Measurements from ENCODE around the gene GNAT1.
A peak's percentile ranks its signal among the peaks of the same experiment; 100 is the strongest.

The GNAT1 gene

GRCh38 chr3:50155491-50155878 lies 35.9 kb upstream of the GNAT1 start:
- H3K36me3 Mint-ChIP-seq (ENCODE audit: low read depth): no peaks in the 10 kb centered on the region
- peak overlapping the region; percentile 93 to 99 (median 96) for H3K4me3 Mint-ChIP-seq
- H3K9me3 Mint-ChIP-seq: no peaks in the 10 kb centered on the region
- H3K4me1 Mint-ChIP-seq: peaks cover 66% of the 10 kb centered on the region
- no peak for TF ChIP-seq CTCF (IDR thresholded peaks at IDR 0.05; ENCODE audit: unreplicated experiment in 3 of 3)
- H3K27ac Mint-ChIP-seq: peak overlapping the region; percentile 84 to 97 (median 90)
- peaks cover 15% of the 10 kb centered on the region for H3K27me3 Mint-ChIP-seq (ENCODE audit: low read depth)

GRCh38 chr3:50155891-50156290 lies 35.5 kb upstream of the GNAT1 start:
- H3K9me3 Mint-ChIP-seq: no peaks in the 10 kb centered on the region
- H3K36me3 Mint-ChIP-seq (ENCODE audit: low read depth): no peaks in the 10 kb centered on the region
- TF ChIP-seq CTCF (IDR thresholded peaks at IDR 0.05; ENCODE audit: unreplicated experiment in 3 of 3): no peak
- H3K27ac Mint-ChIP-seq: peak overlapping the region; percentile 84 to 97 (median 90)
- H3K27me3 Mint-ChIP-seq (ENCODE audit: low read depth): peaks cover 15% of the 10 kb centered on the region
- peaks cover 62% of the 10 kb centered on the region for H3K4me1 Mint-ChIP-seq
- peak overlapping the region; percentile 93 to 99 (median 96) for H3K4me3 Mint-ChIP-seq

- peaks cover 62% of the 10 kb centered on the region for H3K4me1 Mint-ChIP-seq
- H3K9me3 Mint-ChIP-seq: no peaks in the 10 kb centered on the region
- peak overlapping the region; percentile 84 to 97 (median 90) for H3K27ac Mint-ChIP-seq
- H3K36me3 Mint-ChIP-seq (ENCODE audit: low read depth): peaks cover 4% of the 10 kb centered on the region
- no peak for TF ChIP-seq CTCF (IDR thresholded peaks at IDR 0.05; ENCODE audit: unreplicated experiment in 3 of 3)
- peak overlapping the region; percentile 93 to 99 (median 96) for H3K4me3 Mint-ChIP-seq
- H3K27me3 Mint-ChIP-seq (ENCODE audit: low read depth): peaks cover 15% of the 10 kb centered on the region
Measured at GRCh38 chr3:50156549-50157493, 34.6 kb upstream of the GNAT1 start.

GRCh38 chr3:50157827-50158529 lies 33.4 kb upstream of the GNAT1 start:
- Mint-ChIP-seq H3K4me3 (peak overlapping the region; percentile 93 to 99 (median 96)), H3K4me1 (peaks cover 60% of the 10 kb centered on the region), H3K27ac (peak overlapping the region; percentile 77 to 97 (median 84)), H3K9me3 (no peaks in the 10 kb centered on the region), H3K36me3 (ENCODE audit: low read depth) (peaks cover 12% of the 10 kb centered on the region), H3K27me3 (ENCODE audit: low read depth) (peaks cover 15% of the 10 kb centered on the region)
- TF ChIP-seq CTCF (IDR thresholded peaks at IDR 0.05; ENCODE audit: unreplicated experiment in 3 of 3): no peak

GRCh38 chr3:50158530-50159146 lies 32.8 kb upstream of the GNAT1 start:
- H3K27ac Mint-ChIP-seq: peak overlapping the region; percentile 78 to 97 (median 84)
- peaks cover 12% of the 10 kb centered on the region for H3K36me3 Mint-ChIP-seq (ENCODE audit: low read depth)
- H3K9me3 Mint-ChIP-seq: no peaks in the 10 kb centered on the region
- peak overlapping the region; percentile 93 to 99 (median 96) for H3K4me3 Mint-ChIP-seq
- no peak for TF ChIP-seq CTCF (IDR thresholded peaks at IDR 0.05; ENCODE audit: unreplicated experiment in 3 of 3)
- peaks cover 62% of the 10 kb centered on the region for H3K4me1 Mint-ChIP-seq
- peaks cover 11% of the 10 kb centered on the region for H3K27me3 Mint-ChIP-seq (ENCODE audit: low read depth)
